Gastrocnemius medialis (tissue), 4 donors: ENCODE measurements around the gene THBS1.

ENCODE experiments used
- POLR2A ChIP-seq, 2 donors: fragments of 450-650 bp; IDR thresholded peaks; one replicate each; pipeline ENCODE4 v1.6.1; 2017; ENCODE audit warnings: antibody characterized with exemption in 2 of 2, mild to moderate bottlenecking in 2 of 2, moderate library complexity in 2 of 2
- TF ChIP-seq, protein P1 (sequence below), 5 experiments: fragments of 450-650 bp in 3 of 5; fragments of 200-600 bp in 2 of 5; sonication (generic) in 2 of 5; IDR thresholded peaks in 4 of 5; conservative IDR thresholded peaks in 1 of 5; 1 replicate in 4 of 5; 2 replicates in 1 of 5; pipeline ENCODE4 v1.5.1; 2016 to 2019; ENCODE audit warnings: antibody characterized with exemption in 5 of 5, mild to moderate bottlenecking in 3 of 5, moderate library complexity in 3 of 5

DNA sequence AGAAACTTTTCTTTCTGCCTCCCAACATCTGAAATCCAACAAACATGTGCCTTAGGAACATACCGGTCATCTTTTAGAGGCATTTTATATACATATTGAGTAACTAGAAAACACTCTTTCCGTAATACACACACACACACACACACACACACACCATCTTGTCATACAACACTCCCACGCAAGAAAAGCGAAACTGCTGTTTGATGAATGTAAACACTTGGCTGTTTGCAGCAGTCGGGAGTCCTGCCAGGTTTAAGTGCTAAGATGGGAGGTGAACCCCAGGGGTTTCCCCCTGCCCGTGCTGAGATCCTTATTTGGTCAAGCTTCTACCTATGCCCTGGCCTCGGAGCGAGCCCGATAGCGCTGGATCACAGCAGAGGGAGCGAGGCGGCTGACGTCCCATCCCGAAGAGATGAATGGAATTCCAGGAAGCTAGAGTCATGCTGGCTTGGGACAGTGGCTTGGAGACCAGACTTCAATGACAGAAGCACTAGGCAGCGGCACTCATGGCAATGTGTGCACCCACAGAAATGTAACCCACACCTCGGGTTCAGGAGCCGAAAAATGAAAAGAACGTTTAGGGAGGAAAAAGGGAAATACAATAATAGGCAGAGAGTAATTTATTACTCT, 1.3 kb upstream of the THBS1 start:
- TF ChIP-seq, protein P1, sequence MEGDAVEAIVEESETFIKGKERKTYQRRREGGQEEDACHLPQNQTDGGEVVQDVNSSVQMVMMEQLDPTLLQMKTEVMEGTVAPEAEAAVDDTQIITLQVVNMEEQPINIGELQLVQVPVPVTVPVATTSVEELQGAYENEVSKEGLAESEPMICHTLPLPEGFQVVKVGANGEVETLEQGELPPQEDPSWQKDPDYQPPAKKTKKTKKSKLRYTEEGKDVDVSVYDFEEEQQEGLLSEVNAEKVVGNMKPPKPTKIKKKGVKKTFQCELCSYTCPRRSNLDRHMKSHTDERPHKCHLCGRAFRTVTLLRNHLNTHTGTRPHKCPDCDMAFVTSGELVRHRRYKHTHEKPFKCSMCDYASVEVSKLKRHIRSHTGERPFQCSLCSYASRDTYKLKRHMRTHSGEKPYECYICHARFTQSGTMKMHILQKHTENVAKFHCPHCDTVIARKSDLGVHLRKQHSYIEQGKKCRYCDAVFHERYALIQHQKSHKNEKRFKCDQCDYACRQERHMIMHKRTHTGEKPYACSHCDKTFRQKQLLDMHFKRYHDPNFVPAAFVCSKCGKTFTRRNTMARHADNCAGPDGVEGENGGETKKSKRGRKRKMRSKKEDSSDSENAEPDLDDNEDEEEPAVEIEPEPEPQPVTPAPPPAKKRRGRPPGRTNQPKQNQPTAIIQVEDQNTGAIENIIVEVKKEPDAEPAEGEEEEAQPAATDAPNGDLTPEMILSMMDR (IDR thresholded peaks at IDR 0.05 in 4 of 5, conservative IDR thresholded peaks at IDR 0.05 in 1 of 5): no peak
- TF ChIP-seq POLR2A (IDR thresholded peaks at IDR 0.05): no peak
